ENCODE measurements around the gene PWWP2B. TPM values are rescaled to one million over a fixed set of nuclear protein-coding genes. Genes with fewer than 3 reads are reported as not detected.

The PWWP2B gene
- total and polyA plus RNA-seq, 11 donors: 10.5 to 23.5 (median 15.3) TPM

GRCh38 chr10:132418527-132419416 is 21.8 kb downstream of the PWWP2B start:
- H3K4me1 ChIP-seq: peaks cover 0 to 77% (median 46%) of the 10 kb centered on the region in 12 donors
- peak overlapping the region in 8 of 12 donors; percentile 10 to 94 (median 56) for H3K27ac ChIP-seq
- H3K9me3 ChIP-seq: no peaks in the 10 kb centered on the region
- H3K27me3 ChIP-seq: no peaks in the 10 kb centered on the region
- peak in 2 of 5 donors; percentile 69 to 72 for DNase-seq
- TF ChIP-seq CTCF (IDR thresholded peaks at IDR 0.05): no peak
- TF ChIP-seq POLR2A (IDR thresholded peaks at IDR 0.05): no peak
- peaks cover 0 to 6% (median 0%) of the 10 kb centered on the region in 9 donors for H3K36me3 ChIP-seq
- peak in 3 of 4 donors; percentile 35 to 50 (median 35) for ATAC-seq
- intact Hi-C loops (cut with DNase I): no loop called here
- WGBS, 4 donors: 29 to 61% (median 52%) methylated on average over 6 to 18 of the region's 18 CpGs
- H3K4me3 ChIP-seq: no peak overlapping the region

- TF ChIP-seq POLR2A (IDR thresholded peaks at IDR 0.05): no peak
- TF ChIP-seq CTCF (IDR thresholded peaks at IDR 0.05): no peak
- H3K27me3 ChIP-seq: no peaks in the 10 kb centered on the region
- 75 to 82% (median 79%) methylated on average over 12 to 25 of the region's 25 CpGs for WGBS, 4 donors
- ATAC-seq (no peak), DNase-seq (peak in 1 of 5 donors; percentile 65)
- intact Hi-C loops (cut with DNase I): loop anchor here in 1 of 10 donors (2.0 kb wide), 1 partner anchor 23 kb away; the partner anchor contains the start of gene PWWP2B
- peaks cover 0 to 75% (median 45%) of the 10 kb centered on the region in 12 donors for H3K4me1 ChIP-seq
- peaks cover 0 to 6% (median 0%) of the 10 kb centered on the region in 9 donors for H3K36me3 ChIP-seq
- H3K9me3 ChIP-seq: no peaks in the 10 kb centered on the region
- H3K27ac ChIP-seq: peak overlapping the region in 11 of 12 donors; percentile 29 to 94 (median 90)
- no peak overlapping the region for H3K4me3 ChIP-seq
Observed at GRCh38 chr10:132419538-132420468, 22.8 kb downstream of the PWWP2B start.

GRCh38 chr10:132420469-132420980 is 23.5 kb downstream of the PWWP2B start:
- Histone ChIP-seq H3K27me3 (no peaks in the 10 kb centered on the region), H3K27ac (peak overlapping the region; percentile 48 to 94 (median 90)), H3K36me3 (peaks cover 0 to 6% (median 0%) of the 10 kb centered on the region in 9 donors), H3K9me3 (no peaks in the 10 kb centered on the region), H3K4me1 (peaks cover 0 to 75% (median 45%) of the 10 kb centered on the region in 12 donors), H3K4me3 (no peak overlapping the region)
- TF ChIP-seq CTCF (IDR thresholded peaks at IDR 0.05) (no peak), POLR2A (IDR thresholded peaks at IDR 0.05) (no peak)
- intact Hi-C loops (cut with DNase I): loop anchor here in 1 of 10 donors (2.0 kb wide), 1 partner anchor 24 kb away; the partner anchor contains the start of gene PWWP2B
- WGBS, 4 donors: 56 to 81% (median 64%) methylated on average over 7 to 8 of the region's 8 CpGs
- no peak for ATAC-seq
- peak in 1 of 5 donors; percentile 77 for DNase-seq

Measured in heart left ventricle (tissue), 16 donors.